GM12878 (cell line): ENCODE results near the gene TCP11L1. TPM values are rescaled to one million over a fixed set of nuclear protein-coding genes. Genes with fewer than 3 reads are reported as not detected.

Experiments
- ATAC-seq: fragments of 200-7000 bp; cut with Tn5 transposase; 3 replicates; pipeline ENCODE4 v1.9.1; 2020; ENCODE audit warnings: mild to moderate bottlenecking, moderate library complexity
- Bru-seq: library from RNA; stranded (reverse); fragments of 400-500 nt; gene quantifications from one replicate; lab custom pipeline; 2021; lab: Mats Ljungman, UMichigan
- BruChase-seq, 2 experiments: library from RNA; stranded (reverse); fragments of 400-500 nt; gene quantifications; one replicate each; lab custom pipeline; 2021; lab: Mats Ljungman, UMichigan
- BruUV-seq: library from RNA; stranded (reverse); fragments of 400-500 nt; replicated peaks from 2 replicates; lab custom pipeline; 2021; lab: Mats Ljungman, UMichigan
- CTCF ChIA-PET: fragments of 300-600 bp; sonication (Branson Sonifier 250); formaldehyde crosslinking; extraction: SDS; loops from one replicate; lab custom pipeline; 2021; ENCODE audit warnings: inconsistent platforms; lab: Yijun Ruan, JAX
- POLR2A ChIA-PET: fragments of 350-600 bp; formaldehyde crosslinking; extraction: SDS; loops from one replicate; lab custom pipeline; 2021; ENCODE audit warnings: inconsistent platforms; lab: Charles Lee
- RAD21 ChIA-PET: fragments of 300-600 bp; sonication (Branson Sonifier 250); formaldehyde crosslinking; loops from one replicate; lab custom pipeline; 2023; ENCODE audit warnings: antibody characterized with exemption; ENCODE audit not compliant: unreplicated experiment; lab: Charles Lee
- SMC1A ChIA-PET: fragments of 300-600 bp; sonication (Branson Sonifier 250); formaldehyde crosslinking; loops from one replicate; lab custom pipeline; 2023; ENCODE audit not compliant: unreplicated experiment, uncharacterized antibody; lab: Charles Lee
- DNase-seq: peaks from one replicate; pipeline ENCODE4 v3.0.0-alpha.2; 2011; ENCODE audit warnings: low read depth, low spot score
- FAIRE-seq: peaks from 3 replicates; lab custom pipeline; 2011; peaks lifted over from hg19 to GRCh38; lab: Jason Lieb, UNC
- H2AFZ ChIP-seq: 2 replicates; pipeline ENCODE4 v1.6.0; 2011; ENCODE audit warnings: low read depth, low read length, control low read depth; ENCODE audit not compliant: control insufficient read depth
- H3K27ac ChIP-seq: 2 replicates; pipeline ENCODE4 v1.5.1; 2011; ENCODE audit warnings: control low read depth; ENCODE audit not compliant: control insufficient read depth, insufficient read depth
- H3K27me3 ChIP-seq, 2 experiments: replicated peaks in 1 of 2; 2 replicates each; pipeline versions ENCODE4 v1.6.0 to v1.6.1; 2011; ENCODE audit warnings: low read length in 1 of 2; ENCODE audit not compliant: control insufficient read depth in 2 of 2, insufficient read depth in 2 of 2
- H3K36me3 ChIP-seq, 2 experiments: 2 replicates each; pipeline ENCODE4 v1.5.1; 2011; ENCODE audit warnings: low read length in 1 of 2; ENCODE audit not compliant: control insufficient read depth in 2 of 2, insufficient read depth in 2 of 2
- H3K4me1 ChIP-seq: 2 replicates; pipeline ENCODE4 v1.6.1; 2011; ENCODE audit warnings: mild to moderate bottlenecking, low read length, moderate library complexity, mixed read lengths; ENCODE audit not compliant: control insufficient read depth, insufficient read depth
- H3K4me2 ChIP-seq: 2 replicates; pipeline ENCODE4 v1.6.0; 2011; ENCODE audit warnings: control low read depth; ENCODE audit not compliant: control insufficient read depth, insufficient read depth
- H3K4me3 ChIP-seq: fragments of 200-600 bp; sonication (generic); 2 replicates; pipeline ENCODE4 v1.5.1; 2016
- H3K79me2 ChIP-seq: 2 replicates; pipeline ENCODE4 v1.6.0; 2011; ENCODE audit warnings: low read length; ENCODE audit not compliant: control insufficient read depth, insufficient read depth
- H3K9ac ChIP-seq: 2 replicates; pipeline ENCODE4 v1.8.0; 2011; ENCODE audit warnings: low read length, control low read depth, mixed read lengths; ENCODE audit not compliant: control insufficient read depth, insufficient read depth
- H3K9me3 ChIP-seq: replicated peaks from 3 replicates; pipeline ENCODE4 v1.5.1; 2011; ENCODE audit warnings: mild to moderate bottlenecking, low read length; ENCODE audit not compliant: control insufficient read depth, insufficient read depth
- H4K20me1 ChIP-seq: 2 replicates; pipeline ENCODE4 v1.6.0; 2011; ENCODE audit not compliant: control insufficient read depth, insufficient read depth
- BCL11A ChIP-seq: IDR thresholded peaks from 2 replicates; pipeline ENCODE4 v1.6.1; 2011; ENCODE audit warnings: low read depth, low read length
- BCLAF1 ChIP-seq: fragments of 450-650 bp; IDR thresholded peaks from 2 replicates; pipeline ENCODE4 v1.6.1; 2017; ENCODE audit warnings: antibody characterized with exemption, mild to moderate bottlenecking, moderate library complexity
- CREM ChIP-seq: IDR thresholded peaks from 2 replicates; pipeline ENCODE4 v1.6.1; 2014; ENCODE audit warnings: antibody characterized with exemption, low read depth
- HDGF ChIP-seq: fragments of 450-650 bp; IDR thresholded peaks from 2 replicates; pipeline ENCODE4 v1.6.1; 2016; ENCODE audit warnings: antibody characterized with exemption
- NR2C2 ChIP-seq: IDR thresholded peaks from 2 replicates; pipeline ENCODE4 v1.6.1; 2011; ENCODE audit warnings: borderline replicate concordance, low read depth; ENCODE audit not compliant: control insufficient read depth, insufficient read length
- PKNOX1 ChIP-seq: fragments of 450-650 bp; IDR thresholded peaks from 2 replicates; pipeline ENCODE4 v1.6.1; 2016; ENCODE audit warnings: mild to moderate bottlenecking
- TAF1 ChIP-seq: IDR thresholded peaks from 2 replicates; pipeline ENCODE4 v1.6.1; 2011; ENCODE audit warnings: mild to moderate bottlenecking, low read depth, low read length, borderline replicate concordance
- ZBTB11 ChIP-seq: fragments of 450-650 bp; formaldehyde crosslinking; IDR thresholded peaks from 2 replicates; pipeline ENCODE4 v1.5.0; 2022; ENCODE audit warnings: mild to moderate bottlenecking, missing genetic modification characterization
- ZNF217 ChIP-seq: fragments of 450-650 bp; IDR thresholded peaks from 2 replicates; pipeline ENCODE4 v1.6.1; 2017; ENCODE audit warnings: antibody characterized with exemption, mild to moderate bottlenecking
- WGBS: methylation state at CpG from one replicate; pipeline ENCODE4 v1.1.6; 2016; ENCODE audit warnings: low lambda C conversion rate; ENCODE audit not compliant: insufficient replicate concordance, insufficient coverage; ENCODE audit errors: missing lambda C conversion rate; 5-methylcytosine and 5-hydroxymethylcytosine counted together
- in situ Hi-C: fragments of 300-500 bp; cut with MboI; formaldehyde crosslinking; loops from 9 replicates; pipeline ENCODE4 v1.14.3; 2018; ENCODE audit warnings: mixed read lengths
- intact Hi-C: fragments of 100-400 bp; cut with micrococcal nuclease; formaldehyde crosslinking; loops from one replicate; pipeline ENCODE4 v1.14.2; 2022; ENCODE audit not compliant: unreplicated experiment
- long read RNA-seq, 2 experiments: library from polyadenylated mRNA; unstranded; transcript quantifications; one replicate each; pipeline ENCODE4 v2.0.0, GENCODE V29; 2019 to 2020
- polyA minus RNA-seq, 3 experiments: library from RNA; depleted of rRNA, polyadenylated mRNA; stranded (reverse); fragments of >200 nt; gene quantifications; 2 replicates each; pipeline ENCODE4 v1.2.3, GENCODE V29; 2011
- polyA plus RNA-seq, 11 experiments: library from polyadenylated mRNA; depleted of rRNA in 4 of 11; unstranded in 6 of 11; stranded (reverse) in 5 of 11; fragments of >200 nt; fragmentation: Nextera tagmentation in 4 of 11; fragmentation: Illumina TruSeq in 1 of 11; extraction: Ambion mirVana in 4 of 11; extraction: Trizol in 1 of 11; gene quantifications; 1 replicate in 1 of 11; 2 replicates in 10 of 11; pipeline versions ENCODE4 v1.2.1 to v1.2.3, GENCODE V29; 2011 to 2016; ENCODE audit warnings: inconsistent platforms in 2 of 11, missing spikeins in 2 of 11, low read depth in 1 of 11
- total RNA-seq, 4 experiments: library from RNA; depleted of rRNA in 3 of 4; stranded (reverse); fragments of >200 nt in 3 of 4; fragmentation: Illumina TruSeq in 1 of 4; extraction: Trizol in 1 of 4; gene quantifications; 2 replicates each; pipeline versions ENCODE4 v1.2.1 to v1.2.3, GENCODE V29; 2013 to 2021

TCP11L1 gene
- 41.0 and 43.6 TPM in 2 replicates for total RNA-seq (2013; cell fraction: nucleolus; rRNA removed)
- total RNA-seq (2014; rRNA removed) (11.6 and 13.3 TPM in 2 replicates), total RNA-seq (2014; rRNA removed; fragmentation: Illumina TruSeq; extraction: Trizol) (12.9 and 13.5 TPM in 2 replicates), total RNA-seq (2021) (14.1 and 14.3 TPM in 2 replicates), polyA plus RNA-seq (2011; rRNA removed) (13.9 and 14.8 TPM in 2 replicates), polyA plus RNA-seq (2014; fragmentation: Illumina TruSeq; extraction: Trizol) (12.5 and 13.2 TPM in 2 replicates), polyA plus RNA-seq (2014; fragmentation: Nextera tagmentation; extraction: Ambion mirVana) (1 to 10 TPM; 5.3 to 5.8 TPM), polyA plus RNA-seq (2014; rRNA removed) (10.6 and 15.7 TPM in 2 replicates), polyA plus RNA-seq (2016; fragmentation: Nextera tagmentation; extraction: Ambion mirVana) (10 to 100 TPM; 11.9 to 12.5 TPM), polyA minus RNA-seq (2011; rRNA and poly(A)+ RNA removed) (22.6 and 25.8 TPM in 2 replicates), Bru-seq, nascent RNA (percentile 79 among the genes with signal in this experiment), BruChase-seq, experiment 1, labeled RNA remaining after a 6-hour chase (percentile 67 among the genes with signal in this experiment), BruChase-seq, experiment 2, labeled RNA remaining after a 2-hour chase (percentile 70 among the genes with signal in this experiment)
- 4.6 TPM for polyA plus RNA-seq (2011; ENCODE audit: low read depth)
- polyA plus RNA-seq (2011; cell fraction: cytosol; rRNA removed), result 11.4 and 13.8 TPM in 2 replicates
- 13.3 and 14.6 TPM in 2 replicates for polyA plus RNA-seq (2011; cell fraction: nucleus; rRNA removed)
- 5.6 and 8.9 TPM in 2 replicates for polyA plus RNA-seq (2012)
- 6.4 and 7.3 TPM in 2 replicates for polyA minus RNA-seq (2011; cell fraction: cytosol; rRNA and poly(A)+ RNA removed)
- polyA minus RNA-seq (2011; cell fraction: nucleus; rRNA and poly(A)+ RNA removed), result 11.4 and 19.8 TPM in 2 replicates
- long read RNA-seq, experiment 1, transcript TCP11L1-201 (10 exons, 2,817 nt), result major isoform, 10 of 13 reads
- long read RNA-seq, experiment 1, partial matches to known transcripts, result 0 of 13 reads
- long read RNA-seq, experiment 1, other reads (novel, unspliced or antisense), result 0 of 13 reads
- long read RNA-seq, experiment 2, transcript TCP11L1-201 (10 exons, 2,817 nt), result major isoform, 30 of 44 reads
- long read RNA-seq, experiment 2, partial matches to known transcripts, result 5 of 44 reads
- long read RNA-seq, experiment 2, other reads (novel, unspliced or antisense), result 7 of 44 reads

- ChIA-PET POLR2A (interaction anchor here (0.6 to 2.5 kb wide), 13 partner anchors 8 to 735 kb away, joined by 3 to 10 read pairs (median 5); partner anchors contain the start of genes DEPDC7 and QSER1), RAD21 (interaction anchor here (0.6 to 4.5 kb wide), 15 partner anchors 9 to 230 kb away, joined by 3 to 53 read pairs (median 4); partner anchors contain the start of genes CSTF3, DEPDC7 and QSER1), SMC1A (interaction anchor here (0.9 to 3.4 kb wide), 8 partner anchors 10 to 144 kb away, joined by 3 to 34 read pairs (median 6); no protein-coding TSS in a partner anchor), CTCF (interaction anchor here (0.5 to 3.0 kb wide), 10 partner anchors 8 to 246 kb away, joined by 3 to 20 read pairs (median 3); no protein-coding TSS in a partner anchor)
- under 1% methylated on average over 74 of the region's 84 CpGs for WGBS
- Histone ChIP-seq H3K79me2 (peaks cover 17% of the 10 kb centered on the region), H3K27me3 (no peaks in the 10 kb centered on the region; a peak in 1 of 4 replicates), H3K4me2 (peak within 1 kb of the TSS; percentile 70), H3K4me1 (no peaks in the 10 kb centered on the region), H3K36me3 (peaks cover 0 to 3% of the 10 kb centered on the region in 2 experiments; a peak in 2 of 4 replicates), H3K9ac (peak within 1 kb of the TSS; percentile 81), H3K4me3 (peak within 1 kb of the TSS; percentile 85), H2AFZ (peak within 1 kb of the TSS; percentile 99), H3K27ac (peak within 1 kb of the TSS; percentile 98), H4K20me1 (no peaks in the 10 kb centered on the region), H3K9me3 (no peaks in the 10 kb centered on the region)
- FAIRE-seq (peak; percentile 52), DNase-seq (peak; percentile 59), ATAC-seq (peak; percentile 87)
- no TSS peak for BruUV-seq
- in situ Hi-C loops (no loop called here), intact Hi-C loops (loop anchor here (1.0 kb wide), 1 partner anchor 24 kb away; no protein-coding TSS in a partner anchor)
- peak; percentile 27 for TF ChIP-seq CREM
- TF ChIP-seq NR2C2, result no peak
- TF ChIP-seq BCL11A, result no peak
- peak; percentile 20; the same call in 1 of the 2 replicates for TF ChIP-seq ZNF217
- peak; percentile 83 for TF ChIP-seq PKNOX1
- no peak for TF ChIP-seq ZBTB11 (CRISPR knock-in tag)
- 0 out of 2 replicates have a peak, but pooled peaks have one; percentile 17 for TF ChIP-seq TAF1
- TF ChIP-seq HDGF, result no peak
- no peak for TF ChIP-seq BCLAF1
Measured at GRCh38 chr11:33039274-33040032, at the start of gene TCP11L1. TCP11L1 (plus strand) TSS chr11:33039572; CDS start chr11:33043774, 4,202 bp downstream.
